COLO668 (cell line): ENCODE data around the gene ONECUT3.

Source experiments
- DNase-seq: peaks from one replicate; lab custom pipeline; 2025; ENCODE audit not compliant: unreplicated experiment; lab: John Stamatoyannopoulos, UW

ONECUT3 gene

GRCh38 chr19:1813192-1814182 is 60.2 kb downstream of the ONECUT3 start:
- no peak for DNase-seq

GRCh38 chr19:1814391-1814790 is 61.1 kb downstream of the ONECUT3 start:
- no peak for DNase-seq

DNA sequence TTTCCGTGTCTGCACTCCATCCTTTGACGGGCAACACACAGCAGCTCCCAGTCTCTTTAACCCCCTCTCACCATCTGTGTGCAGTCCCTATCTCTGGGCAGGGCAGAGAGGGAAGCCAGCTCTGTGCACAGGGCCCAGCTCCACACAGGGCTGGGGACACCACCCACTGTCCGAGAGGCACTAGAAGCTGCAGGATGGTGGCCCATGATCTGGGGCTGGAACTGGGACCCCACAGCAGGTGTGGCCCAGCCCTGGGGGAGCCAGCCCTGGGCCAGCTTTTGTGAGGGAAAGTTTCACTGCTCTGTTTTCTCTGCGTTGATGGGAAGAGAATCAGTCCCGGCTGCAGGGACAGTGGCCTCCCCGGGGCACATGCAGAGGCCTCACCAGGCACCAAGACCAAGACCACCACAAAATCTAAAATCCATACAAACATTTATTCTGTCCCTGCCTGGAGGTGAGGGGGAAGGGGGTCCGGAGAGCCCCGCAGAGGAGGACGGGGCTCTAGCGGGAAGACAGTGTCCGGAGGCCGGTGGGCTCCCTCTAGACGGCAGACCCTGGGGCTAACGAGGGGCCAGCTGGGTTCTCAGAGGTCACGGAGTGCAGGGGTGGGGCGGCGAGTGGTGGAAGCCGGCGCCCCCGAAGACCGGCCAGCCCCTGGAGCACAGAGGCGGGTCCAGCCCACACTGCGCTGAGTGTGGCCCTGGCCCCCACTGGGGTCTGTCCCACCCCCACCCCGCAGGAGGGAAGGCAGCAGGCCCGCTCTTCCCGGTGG is 61.7 kb downstream of the ONECUT3 start:
- DNase-seq = no peak

DNA sequence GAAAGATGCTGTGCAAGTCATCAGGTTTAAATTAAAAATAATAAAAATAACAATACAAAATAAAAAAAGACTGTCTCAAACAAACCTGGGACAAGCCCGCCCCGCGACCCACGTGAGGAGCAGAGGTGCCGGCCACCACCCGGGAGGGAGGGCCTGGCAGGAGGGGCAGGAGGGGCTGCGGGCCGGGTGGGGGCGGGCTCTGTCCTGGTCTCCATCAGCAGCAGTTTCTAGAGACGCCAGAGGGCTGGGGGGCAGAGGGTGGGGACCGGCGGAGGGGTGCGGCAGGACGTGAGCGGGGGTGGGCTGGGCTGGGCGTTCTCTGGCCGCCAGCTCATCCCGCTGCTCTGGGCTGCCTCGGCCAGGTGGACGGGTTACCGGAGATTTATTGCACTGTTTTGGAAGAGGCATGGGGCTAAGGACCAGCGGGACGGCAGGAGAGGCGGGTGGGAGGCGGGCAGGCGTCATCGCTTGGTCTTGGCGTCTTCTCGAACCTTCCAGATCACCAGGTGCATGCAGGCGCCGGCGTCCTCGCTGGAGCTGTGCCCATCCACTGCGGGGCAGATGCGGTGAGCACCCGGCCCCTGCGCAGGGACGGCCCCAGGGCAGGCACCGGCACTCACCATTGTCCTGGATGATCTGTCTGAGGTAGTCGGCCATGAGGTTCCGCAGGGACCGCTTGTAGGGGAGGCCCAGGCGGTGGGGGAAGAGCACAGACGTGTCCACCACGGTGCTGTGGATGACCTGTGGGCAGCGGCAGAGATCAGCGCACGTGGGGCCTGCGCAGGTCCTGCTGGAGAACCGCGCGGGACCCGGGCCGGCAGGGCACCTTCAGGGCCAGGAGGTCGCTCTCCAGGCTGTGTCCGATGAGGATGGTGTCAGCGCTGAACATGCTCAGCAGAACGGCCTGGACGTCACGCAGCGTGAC is 62.6 kb downstream of the ONECUT3 start:
- no peak for DNase-seq

DNA sequence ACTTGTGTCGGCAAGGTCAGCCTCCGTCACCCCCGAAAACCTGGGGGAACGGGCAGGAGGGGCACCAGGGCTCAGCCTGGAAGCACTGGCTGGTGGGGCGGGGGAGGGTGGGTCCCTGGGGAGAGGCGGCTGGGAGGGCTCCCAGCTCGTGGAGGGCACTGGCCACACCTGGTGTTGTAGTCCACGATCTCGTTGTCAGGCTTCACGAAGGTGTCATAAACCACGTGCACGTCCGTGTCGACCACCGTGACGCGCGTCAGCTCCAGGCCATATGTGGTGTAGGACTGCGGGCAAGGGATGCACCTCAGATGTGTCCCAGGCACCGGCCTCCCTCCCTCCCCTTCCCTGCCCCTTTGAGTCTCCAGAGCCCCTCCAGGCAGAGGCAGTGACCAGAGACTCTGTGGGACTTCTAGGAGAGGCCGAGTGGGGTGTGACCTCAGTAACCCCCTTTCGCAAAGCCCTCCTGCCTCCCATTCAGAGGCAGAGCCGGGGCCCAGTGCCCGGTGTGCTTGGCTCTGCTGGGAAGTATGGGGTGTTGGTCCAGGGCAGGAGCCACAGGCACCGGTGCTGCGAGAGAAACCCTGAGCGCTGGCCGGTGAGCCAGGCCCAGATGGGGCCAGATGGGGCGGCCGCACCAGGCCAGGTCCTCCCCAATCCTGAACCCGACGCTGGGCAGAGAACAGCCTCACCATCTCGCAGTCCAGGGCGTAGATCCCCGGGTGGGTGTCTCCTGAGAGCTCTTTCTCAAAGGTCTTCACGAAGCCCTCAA is 63.4 kb downstream of the ONECUT3 start:
- DNase-seq = no peak

DNA sequence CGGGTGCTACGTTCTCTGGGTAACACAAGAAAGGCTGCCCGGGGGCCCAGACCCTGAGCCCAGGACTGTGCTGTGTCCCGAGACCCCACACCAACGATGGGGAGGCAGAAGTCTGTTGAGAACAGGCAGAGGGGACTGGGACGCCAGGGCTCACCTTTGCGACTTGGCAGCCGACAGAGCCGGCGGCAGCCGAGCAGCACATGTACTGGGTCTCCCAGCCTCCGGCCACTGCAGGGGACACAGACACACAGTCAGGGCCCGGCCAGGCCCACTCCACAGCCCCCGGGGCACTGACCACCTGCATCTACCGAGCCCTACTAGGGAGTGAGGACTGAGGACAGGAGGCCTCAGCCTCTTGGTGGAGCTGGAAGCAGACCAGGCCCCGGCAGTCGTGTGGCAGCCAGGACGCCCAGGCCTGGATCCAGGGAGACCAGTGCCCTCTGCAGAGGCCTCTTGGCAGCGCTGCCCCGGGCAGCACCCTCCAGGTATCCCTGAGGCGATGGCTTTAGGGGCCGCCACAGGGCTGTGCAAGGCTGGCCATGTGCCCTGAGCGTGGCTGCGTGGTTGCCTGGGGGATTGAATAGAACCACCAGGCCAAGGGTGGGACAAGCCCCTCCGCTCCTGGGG is 64.4 kb downstream of the ONECUT3 start:
- no peak for DNase-seq

DNA sequence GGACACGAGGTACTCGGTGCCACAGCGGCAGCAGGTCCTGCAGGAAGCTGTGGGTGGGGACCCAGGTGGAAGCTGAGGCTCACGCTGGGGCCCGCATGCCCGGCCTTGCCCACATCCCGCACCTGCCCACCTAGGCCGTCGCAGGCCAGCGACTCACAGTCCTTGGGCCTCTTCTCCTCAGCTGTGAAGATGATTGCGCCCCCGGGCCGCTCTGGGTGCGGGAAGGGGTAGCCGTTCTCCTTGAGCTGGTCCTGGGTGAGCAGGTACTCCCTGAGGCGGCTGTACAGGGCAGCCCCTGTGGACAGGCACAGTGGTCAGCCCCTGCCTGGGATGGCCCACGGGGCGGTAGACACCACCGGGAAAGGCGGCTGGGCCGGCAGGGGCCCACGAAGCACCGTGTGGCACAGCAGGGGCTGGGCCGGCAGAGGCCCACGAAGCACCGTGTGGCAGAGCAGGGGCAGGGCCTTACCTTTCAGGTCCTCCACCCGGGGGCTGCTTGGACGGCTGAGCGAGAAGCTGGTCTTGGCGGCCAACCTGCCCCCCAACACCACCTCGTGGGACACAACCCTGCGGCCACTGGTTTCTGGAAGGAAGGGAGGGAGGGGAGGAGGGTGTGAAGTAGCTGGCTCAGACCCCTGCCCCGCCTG is 65.4 kb downstream of the ONECUT3 start:
- DNase-seq = no peak

GRCh38 chr19:1819341-1820255 is 66.3 kb downstream of the ONECUT3 start:
- DNase-seq = no peak

GRCh38 chr19:1822210-1822609 is 68.9 kb downstream of the ONECUT3 start:
- no peak for DNase-seq

DNA sequence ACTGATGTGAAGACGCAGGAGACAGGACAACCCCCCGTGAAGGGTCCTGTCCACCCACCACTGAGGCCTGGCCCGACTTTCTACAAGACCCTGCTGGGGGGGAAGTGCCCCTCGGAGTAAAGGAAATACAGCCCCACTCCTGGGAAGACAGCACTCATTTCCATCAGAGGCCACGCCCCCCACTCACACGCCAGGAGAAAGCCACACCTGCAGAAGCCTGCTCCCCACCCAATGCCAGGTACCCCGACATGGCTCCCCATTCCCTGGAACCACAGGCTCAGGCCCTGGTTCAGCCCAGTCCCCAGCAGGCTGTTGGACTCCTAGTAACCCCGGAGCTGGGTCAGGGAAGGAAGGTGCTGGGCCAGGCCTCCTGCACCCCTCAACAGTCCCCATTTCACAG is 69.7 kb downstream of the ONECUT3 start:
- no peak for DNase-seq

DNA sequence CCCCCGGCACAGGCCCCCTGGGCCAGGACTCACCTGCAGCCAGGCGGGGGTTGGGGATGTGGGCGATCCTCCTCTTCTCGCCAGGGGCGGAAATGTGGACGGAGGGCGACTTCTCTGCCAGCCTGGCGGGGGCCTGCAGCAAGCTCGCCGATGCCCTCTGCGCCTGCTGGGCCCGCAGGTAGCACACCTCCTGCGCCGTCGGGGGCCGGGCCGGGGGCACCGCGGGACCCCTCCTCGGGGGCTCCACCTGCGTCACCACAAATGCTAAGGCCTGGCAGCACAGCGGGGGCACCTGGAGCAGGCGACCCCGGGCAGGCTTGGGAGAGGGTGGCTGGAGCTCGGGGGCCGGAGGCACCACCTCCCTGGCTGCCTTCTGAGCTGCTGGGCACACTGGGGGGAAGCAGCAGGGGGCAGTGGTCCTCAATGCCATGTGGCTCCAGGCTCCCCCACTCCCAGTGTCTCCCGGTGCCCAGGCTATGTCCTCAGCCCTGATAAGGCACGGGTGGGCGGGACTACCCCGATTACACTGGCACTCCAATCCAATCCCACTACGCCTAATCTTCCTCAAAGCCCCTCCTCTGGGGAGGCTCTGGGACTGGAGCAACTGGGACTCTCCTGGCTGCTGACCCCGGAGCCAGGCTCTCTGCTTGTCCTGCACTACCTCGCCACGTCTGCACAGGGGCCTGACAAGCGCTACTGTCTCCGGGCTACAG is 70.4 kb downstream of the ONECUT3 start:
- DNase-seq = no peak

DNA sequence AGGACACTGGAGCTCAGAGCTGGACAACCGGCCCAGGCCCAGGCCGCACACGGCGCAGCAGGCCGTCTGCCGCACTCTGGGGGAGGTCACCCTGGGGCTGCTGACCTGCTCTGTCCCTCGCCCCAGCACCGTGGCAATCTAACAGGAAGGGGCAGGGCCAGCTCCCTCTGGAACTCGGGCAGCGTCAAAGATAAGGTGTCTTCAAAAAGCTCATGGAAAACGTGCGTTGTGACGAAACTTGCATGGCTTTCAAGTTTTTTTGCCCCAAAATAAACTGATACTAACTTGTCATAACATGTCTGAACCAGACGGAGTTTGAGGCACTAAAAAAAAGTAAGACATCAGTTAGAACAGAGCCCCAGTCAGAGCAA is 70.9 kb downstream of the ONECUT3 start:
- DNase-seq = no peak

DNA sequence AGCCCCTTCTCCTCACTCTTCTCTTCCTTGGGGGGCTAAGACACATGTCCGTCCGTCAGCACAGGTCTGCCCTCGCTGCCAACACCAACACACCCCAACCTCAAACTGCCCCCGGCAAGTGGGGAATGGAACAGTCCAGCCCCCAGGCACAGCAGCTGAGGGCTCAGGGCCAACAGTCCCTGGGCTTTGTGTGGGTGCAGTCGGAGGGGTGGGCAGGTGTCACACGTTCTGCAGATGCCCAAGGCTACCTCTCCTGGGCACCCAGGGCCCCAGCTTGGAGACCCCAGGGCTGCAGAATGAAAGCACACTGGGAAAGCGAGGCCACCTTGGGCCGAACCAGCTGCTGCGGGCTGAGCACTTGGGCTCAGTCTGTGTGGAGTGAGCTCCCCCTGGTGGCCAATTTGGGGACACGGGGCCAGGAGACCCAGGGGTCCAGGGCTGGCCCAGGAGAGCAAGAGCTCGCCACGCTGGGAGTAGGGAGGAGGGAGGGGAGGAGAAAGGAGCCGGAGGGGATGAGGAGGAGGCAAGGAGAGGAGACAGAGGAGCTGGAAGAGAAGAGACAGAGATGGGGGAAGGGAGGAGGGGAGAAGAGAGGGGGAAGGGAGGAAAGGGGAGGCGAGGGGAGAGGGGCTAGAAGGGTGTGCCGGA is 72.7 kb downstream of the ONECUT3 start:
- DNase-seq = peak; percentile 70

- DNase-seq = no peak
These were observed 73.5 kb downstream of the ONECUT3 start for GRCh38 chr19:1826557-1827521.

DNA sequence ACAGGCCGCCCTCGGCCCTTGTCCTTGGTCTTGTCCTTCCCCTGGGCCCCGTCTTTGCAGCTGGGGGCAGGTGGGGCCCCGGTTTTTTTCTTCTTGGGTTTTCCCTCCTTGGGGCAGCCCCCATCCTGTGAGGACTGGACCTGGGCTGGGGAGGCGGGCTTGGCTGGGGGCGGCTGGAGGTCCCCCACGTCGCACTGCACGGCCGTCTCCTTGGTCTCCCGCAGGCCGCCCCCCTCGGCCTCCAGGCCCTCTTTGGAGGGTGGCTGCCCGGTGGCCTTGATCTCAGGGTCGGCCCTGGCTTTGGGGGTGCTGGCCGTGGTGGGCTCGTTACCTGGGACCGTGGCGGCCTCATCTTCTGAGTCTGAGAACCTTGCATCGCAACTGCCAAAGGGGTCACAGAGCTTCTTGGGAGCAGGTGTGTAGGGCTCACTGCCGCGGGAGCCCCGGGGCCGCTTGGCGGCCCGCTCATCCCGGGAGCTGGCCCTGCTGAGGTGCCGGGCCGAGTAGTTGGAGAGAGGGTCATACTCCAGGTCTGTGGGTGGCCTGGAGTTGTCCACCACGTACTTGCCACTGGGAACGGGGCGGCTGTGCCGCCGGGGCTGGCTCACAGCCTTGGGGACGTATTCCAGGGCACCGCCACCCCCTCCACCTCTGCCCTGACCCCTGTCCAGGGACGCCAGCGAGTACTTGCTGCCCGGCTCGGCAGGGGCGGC is 74.4 kb downstream of the ONECUT3 start:
- DNase-seq = no peak
